Activated T-cell treated with anti-CD3 and anti-CD28 coated beads for 48 hours (primary cell): ENCODE data around the gene TSC22D4.
"Not testable (repeated sequence)": the region's sequence is repeated elsewhere in the genome, so short reads cannot be mapped to it uniquely, and the experiment has no call there.

Experiments
- DNase-seq: peaks from one replicate; pipeline ENCODE4 v3.0.0-alpha.2; 2020; ENCODE audit warnings: low read depth

The TSC22D4 gene

GRCh38 chr7:100472854-100473499 lies 6.0 kb downstream of the TSC22D4 start:
- DNase-seq: no peak

- no peak for DNase-seq
Observed at GRCh38 chr7:100472121-100472851, 6.7 kb downstream of the TSC22D4 start.

GRCh38 chr7:100471021-100471420 lies 8.0 kb downstream of the TSC22D4 start:
- no peak for DNase-seq

GRCh38 chr7:100469227-100470044 lies 9.6 kb downstream of the TSC22D4 start:
- peak; percentile 76 for DNase-seq

GRCh38 chr7:100467638-100468373 lies 11.2 kb downstream of the TSC22D4 start:
- DNase-seq: no peak

GRCh38 chr7:100466653-100467605 lies 12.1 kb downstream of the TSC22D4 start:
- DNase-seq: no peak

GRCh38 chr7:100465702-100466311 lies 13.2 kb downstream of the TSC22D4 start:
- no peak for DNase-seq

GRCh38 chr7:100465299-100465698 lies 13.7 kb downstream of the TSC22D4 start:
- DNase-seq: no peak

- no peak for DNase-seq
Observed at GRCh38 chr7:100464791-100465190, 14.2 kb downstream of the TSC22D4 start.

- no peak for DNase-seq
Observed at GRCh38 chr7:100464210-100464660, 14.8 kb downstream of the TSC22D4 start, which contains the start of gene SPACDR. TSS of gene SPACDR (minus strand) at chr7:100464260. CDS start at chr7:100464025, 235 bp downstream.

- DNase-seq: no peak
Observed at GRCh38 chr7:100457033-100457432, 22.0 kb downstream of the TSC22D4 start.

GRCh38 chr7:100456562-100456961 lies 22.5 kb downstream of the TSC22D4 start:
- no peak for DNase-seq

GRCh38 chr7:100455206-100455605 lies 23.8 kb downstream of the TSC22D4 start:
- no peak for DNase-seq

- not testable (repeated sequence) for DNase-seq
Observed at GRCh38 chr7:100453854-100454253, 25.2 kb downstream of the TSC22D4 start.

- DNase-seq: no peak
Observed at GRCh38 chr7:100452513-100452912, 26.5 kb downstream of the TSC22D4 start.

GRCh38 chr7:100449190-100449795 lies 29.7 kb downstream of the TSC22D4 start:
- no peak for DNase-seq

- DNase-seq: not testable (repeated sequence)
Observed at GRCh38 chr7:100447363-100447762, 31.7 kb downstream of the TSC22D4 start.

GRCh38 chr7:100446040-100446439 lies 33.0 kb downstream of the TSC22D4 start:
- no peak for DNase-seq

GRCh38 chr7:100444311-100445278 lies 34.4 kb downstream of the TSC22D4 start:
- DNase-seq: no peak
